AG09309 (cell line): ENCODE data around the gene USP21.

Experiments used
- DNase-seq: peaks from one replicate; pipeline ENCODE4 v3.0.0-alpha.2; 2010; ENCODE audit warnings: low read depth
- H3K4me3 ChIP-seq: 2 replicates; pipeline ENCODE4 v1.5.1; 2011; ENCODE audit warnings: mild to moderate bottlenecking, low read depth, low read length, moderate library complexity; ENCODE audit not compliant: control insufficient read depth
- TF ChIP-seq, protein P1 (sequence below): IDR thresholded peaks from 2 replicates; pipeline ENCODE4 v1.5.1; 2011; ENCODE audit warnings: mild to moderate bottlenecking, low read depth, low read length, inconsistent platforms; ENCODE audit not compliant: insufficient read depth, control insufficient read depth; ENCODE audit errors: missing control alignments

The USP21 gene

DNA sequence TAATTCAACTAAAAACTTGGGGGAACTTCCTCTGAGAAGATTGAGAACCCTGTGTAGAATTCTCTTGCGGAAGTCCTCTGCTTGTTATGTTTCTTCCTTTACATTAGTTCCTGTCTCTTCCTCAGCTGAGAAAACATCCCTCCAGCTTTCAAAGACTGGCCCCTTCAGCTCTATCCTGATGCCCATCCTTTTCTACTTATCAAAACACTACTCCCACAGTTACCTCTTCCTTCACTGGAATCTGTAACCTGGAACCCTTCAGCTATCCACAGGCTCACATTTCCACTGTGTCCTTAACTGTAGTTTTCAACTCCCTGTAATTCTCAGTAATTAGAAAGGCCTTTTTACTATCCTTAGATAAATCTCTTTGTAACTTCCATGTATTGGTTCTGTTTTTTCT lies 20.9 kb upstream of the USP21 start:
- no peak overlapping the region for H3K4me3 ChIP-seq
- no peak for DNase-seq
- TF ChIP-seq, protein P1, sequence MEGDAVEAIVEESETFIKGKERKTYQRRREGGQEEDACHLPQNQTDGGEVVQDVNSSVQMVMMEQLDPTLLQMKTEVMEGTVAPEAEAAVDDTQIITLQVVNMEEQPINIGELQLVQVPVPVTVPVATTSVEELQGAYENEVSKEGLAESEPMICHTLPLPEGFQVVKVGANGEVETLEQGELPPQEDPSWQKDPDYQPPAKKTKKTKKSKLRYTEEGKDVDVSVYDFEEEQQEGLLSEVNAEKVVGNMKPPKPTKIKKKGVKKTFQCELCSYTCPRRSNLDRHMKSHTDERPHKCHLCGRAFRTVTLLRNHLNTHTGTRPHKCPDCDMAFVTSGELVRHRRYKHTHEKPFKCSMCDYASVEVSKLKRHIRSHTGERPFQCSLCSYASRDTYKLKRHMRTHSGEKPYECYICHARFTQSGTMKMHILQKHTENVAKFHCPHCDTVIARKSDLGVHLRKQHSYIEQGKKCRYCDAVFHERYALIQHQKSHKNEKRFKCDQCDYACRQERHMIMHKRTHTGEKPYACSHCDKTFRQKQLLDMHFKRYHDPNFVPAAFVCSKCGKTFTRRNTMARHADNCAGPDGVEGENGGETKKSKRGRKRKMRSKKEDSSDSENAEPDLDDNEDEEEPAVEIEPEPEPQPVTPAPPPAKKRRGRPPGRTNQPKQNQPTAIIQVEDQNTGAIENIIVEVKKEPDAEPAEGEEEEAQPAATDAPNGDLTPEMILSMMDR = no peak

DNA sequence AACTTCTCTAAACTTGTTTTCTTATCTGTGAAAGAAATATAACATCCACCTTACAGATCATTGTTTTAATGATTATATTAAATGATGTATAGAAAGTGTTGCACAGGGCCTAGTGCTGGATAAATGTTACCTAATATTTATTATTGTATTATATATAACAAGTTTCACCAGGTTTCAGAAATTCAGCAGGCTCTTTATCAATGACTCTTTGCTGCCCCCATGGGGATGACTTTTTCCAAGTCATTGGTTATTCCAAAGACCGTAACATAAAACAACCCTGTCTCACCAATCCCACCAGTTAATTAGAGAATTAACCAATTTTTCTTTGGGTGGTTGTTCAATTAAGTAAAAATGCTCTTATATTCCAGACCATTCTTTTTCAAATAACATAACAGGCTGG lies 19.5 kb upstream of the USP21 start:
- DNase-seq = no peak
- TF ChIP-seq, protein P1 = peak; percentile 52
- no peak overlapping the region for H3K4me3 ChIP-seq

DNA sequence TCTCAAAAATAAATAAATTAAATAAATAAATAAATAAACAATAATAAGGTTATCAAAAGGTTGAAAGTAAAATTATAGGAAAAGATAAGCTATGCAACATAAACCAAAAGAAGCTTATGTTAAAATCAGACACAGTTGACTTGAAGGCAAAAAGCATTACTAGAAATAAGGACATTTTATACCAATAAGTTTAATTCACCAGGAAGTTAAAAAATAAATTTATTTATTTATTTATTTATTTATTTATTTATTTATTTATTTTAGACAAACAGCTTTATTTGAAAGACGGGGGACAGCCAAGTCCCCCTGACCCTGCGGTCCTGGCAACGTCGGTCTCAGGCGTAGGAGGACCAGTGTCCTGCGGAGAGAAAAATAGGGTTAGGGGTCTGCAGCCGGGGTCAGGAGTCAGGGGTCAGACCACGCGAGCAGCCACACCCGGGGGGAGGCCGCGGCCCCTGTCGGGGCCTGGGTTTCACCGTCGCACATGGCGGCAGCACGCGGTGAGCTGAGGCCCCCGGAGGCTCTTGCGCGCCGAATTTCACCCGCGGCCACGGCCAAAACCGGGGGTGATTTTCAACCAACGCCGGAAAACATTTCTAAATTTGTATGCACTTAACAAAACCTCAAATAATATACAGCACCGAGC lies 18.4 kb upstream of the USP21 start:
- TF ChIP-seq, protein P1 = no peak
- no peak for DNase-seq
- no peak overlapping the region for H3K4me3 ChIP-seq

DNA sequence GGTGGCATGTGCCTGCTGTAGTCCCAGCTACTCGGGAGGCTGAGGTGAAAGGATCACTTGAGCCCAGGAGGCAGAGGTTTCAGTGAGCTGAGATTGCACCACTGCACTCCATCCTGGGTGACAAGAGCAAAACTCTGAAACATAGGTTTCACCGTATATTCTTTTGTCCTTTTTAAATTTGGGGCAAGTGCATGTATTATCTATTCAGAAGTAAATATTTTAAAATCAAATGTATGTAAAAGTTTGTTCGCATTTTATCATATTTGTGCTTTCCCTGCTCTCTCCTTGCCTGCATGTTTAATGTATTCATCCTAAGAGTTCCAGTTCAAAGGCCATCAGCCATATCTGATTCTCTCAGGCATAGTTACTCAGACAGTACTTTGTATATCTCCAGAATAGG lies 13.5 kb upstream of the USP21 start:
- no peak for DNase-seq
- TF ChIP-seq, protein P1 = no peak
- no peak overlapping the region for H3K4me3 ChIP-seq

DNA sequence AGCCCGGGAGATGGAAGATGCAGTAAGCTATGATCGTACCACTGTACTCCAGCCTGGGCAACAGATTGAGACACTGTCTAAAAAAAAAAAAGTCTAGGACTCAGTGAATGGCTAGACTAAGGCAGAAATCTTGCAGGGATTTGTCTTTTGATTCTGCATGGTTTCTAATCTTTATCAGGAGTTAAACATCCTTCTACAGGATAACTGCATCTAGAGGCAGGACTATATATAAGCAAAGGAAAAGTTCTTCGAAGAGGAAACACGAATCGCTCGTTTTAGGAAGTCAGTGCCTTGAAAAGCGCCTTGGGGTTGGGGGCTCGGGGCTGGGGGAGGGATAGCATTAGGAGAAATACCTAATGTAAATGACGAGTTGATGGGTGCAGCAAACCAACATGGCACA lies 6.1 kb upstream of the USP21 start:
- no peak for DNase-seq
- peak overlapping the region; percentile 82 for H3K4me3 ChIP-seq
- TF ChIP-seq, protein P1 = no peak

DNA sequence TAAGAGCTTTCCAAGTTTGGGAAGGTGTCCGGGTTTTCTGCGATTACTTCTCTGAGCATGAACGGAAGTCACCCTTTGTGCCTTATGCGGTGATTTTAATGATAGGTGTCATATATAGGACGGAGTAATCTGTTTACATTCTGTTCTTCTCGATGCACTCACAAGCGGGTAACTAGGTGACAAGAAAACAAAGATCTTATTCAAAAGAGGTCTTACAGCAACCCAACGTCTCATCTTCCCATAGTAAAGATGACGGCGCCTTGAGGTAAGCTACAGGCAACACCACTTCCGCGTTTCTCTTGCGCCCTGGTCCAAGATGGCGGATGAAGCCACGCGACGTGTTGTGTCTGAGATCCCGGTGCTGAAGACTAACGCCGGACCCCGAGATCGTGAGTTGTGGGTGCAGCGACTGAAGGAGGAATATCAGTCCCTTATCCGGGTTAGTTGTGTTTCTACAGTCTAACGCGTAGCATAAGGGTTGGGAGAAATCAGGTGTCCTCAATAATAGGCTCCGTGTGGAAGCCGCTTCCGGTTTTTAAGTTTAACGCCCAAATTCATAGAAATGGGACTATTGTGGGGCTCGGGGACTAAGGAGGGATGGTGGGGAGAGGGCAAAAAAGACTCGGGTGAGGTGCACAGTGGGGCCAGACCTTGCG lies 5.5 kb upstream of the USP21 start, which contains the start of gene UFC1:
UFC1 (plus strand) TSS at position 297 of the 656 bp plus-strand sequence; CDS start at position 317, 20 bp downstream.
- peak; percentile 59 for DNase-seq
- peak within 1 kb of the TSS; percentile 82 for H3K4me3 ChIP-seq
- TF ChIP-seq, protein P1 = no peak

DNA sequence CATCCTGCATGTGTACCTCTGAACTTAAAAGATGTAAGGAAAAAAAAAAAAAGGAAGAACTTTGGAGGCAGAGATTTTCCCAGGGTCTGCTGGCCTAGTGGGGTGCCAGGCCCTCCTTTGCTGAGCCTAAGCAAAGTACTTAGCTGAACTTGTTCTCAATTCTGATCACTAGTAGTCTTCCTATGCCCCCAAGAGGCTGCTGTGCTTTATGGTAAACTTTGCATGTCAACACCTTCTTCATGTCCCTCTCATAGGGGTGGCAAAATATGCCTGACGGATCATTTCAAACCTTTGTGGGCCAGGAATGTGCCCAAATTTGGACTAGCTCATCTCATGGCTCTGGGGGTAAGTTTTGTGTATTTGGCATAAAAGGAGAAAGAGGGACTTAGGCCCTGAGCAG lies 1.4 kb upstream of the USP21 start:
- no peak overlapping the region for H3K4me3 ChIP-seq
- TF ChIP-seq, protein P1 = no peak
- DNase-seq = no peak
